GM21737 (cell line): ENCODE data around the gene PARD6G.
A peak's percentile ranks its signal among the peaks of the same experiment; 100 is the strongest.
"Not testable (repeated sequence)": the region's sequence is repeated elsewhere in the genome, so short reads cannot be mapped to it uniquely, and the experiment has no call there.

ENCODE experiments used
- ATAC-seq: cut with Tn5 transposase; IDR thresholded peaks from one replicate; pipeline ENCODE4 v1.9.1; 2021; ENCODE audit warnings: mild to moderate bottlenecking, moderate library complexity; ENCODE audit not compliant: unreplicated experiment

PARD6G gene

GRCh38 chr18:80175451-80176204 is 71.7 kb downstream of the PARD6G start:
- no peak for ATAC-seq

- ATAC-seq = no peak
Measured at GRCh38 chr18:80173060-80173459, 74.3 kb downstream of the PARD6G start.

GRCh38 chr18:80172056-80172455 is 75.3 kb downstream of the PARD6G start:
- no peak for ATAC-seq

GRCh38 chr18:80171054-80171872 is 76.1 kb downstream of the PARD6G start:
- no peak for ATAC-seq

- no peak for ATAC-seq
Measured at GRCh38 chr18:80170395-80171053, 76.8 kb downstream of the PARD6G start.

GRCh38 chr18:80169607-80170006 is 77.7 kb downstream of the PARD6G start:
- no peak for ATAC-seq

- ATAC-seq = no peak
Measured at GRCh38 chr18:80168982-80169381, 78.3 kb downstream of the PARD6G start.

- ATAC-seq = no peak
Measured at GRCh38 chr18:80168346-80168745, 79.0 kb downstream of the PARD6G start.

- ATAC-seq = no peak
Measured at GRCh38 chr18:80167931-80168330, 79.4 kb downstream of the PARD6G start.

GRCh38 chr18:80167331-80167730 is 80.0 kb downstream of the PARD6G start:
- no peak for ATAC-seq

- ATAC-seq = no peak
Measured at GRCh38 chr18:80166725-80167124, 80.6 kb downstream of the PARD6G start.

- ATAC-seq = no peak
Measured at GRCh38 chr18:80166240-80166639, 81.1 kb downstream of the PARD6G start.

- ATAC-seq = not testable (repeated sequence)
Measured at GRCh38 chr18:80164727-80165355, 82.5 kb downstream of the PARD6G start.

GRCh38 chr18:80163183-80163582 is 84.1 kb downstream of the PARD6G start:
- no peak for ATAC-seq

GRCh38 chr18:80161781-80162417 is 85.4 kb downstream of the PARD6G start:
- ATAC-seq = no peak

GRCh38 chr18:80159713-80160636 is 87.3 kb downstream of the PARD6G start:
- no peak for ATAC-seq

GRCh38 chr18:80158365-80158764 is 88.9 kb downstream of the PARD6G start:
- no peak for ATAC-seq

GRCh38 chr18:80157708-80158343 is 89.5 kb downstream of the PARD6G start:
- ATAC-seq = no peak

- ATAC-seq = peak; percentile 54
Measured at GRCh38 chr18:80154293-80154692, 93.0 kb downstream of the PARD6G start.
